ENCODE measurements around the gene BICD2.

BICD2 gene

DNA sequence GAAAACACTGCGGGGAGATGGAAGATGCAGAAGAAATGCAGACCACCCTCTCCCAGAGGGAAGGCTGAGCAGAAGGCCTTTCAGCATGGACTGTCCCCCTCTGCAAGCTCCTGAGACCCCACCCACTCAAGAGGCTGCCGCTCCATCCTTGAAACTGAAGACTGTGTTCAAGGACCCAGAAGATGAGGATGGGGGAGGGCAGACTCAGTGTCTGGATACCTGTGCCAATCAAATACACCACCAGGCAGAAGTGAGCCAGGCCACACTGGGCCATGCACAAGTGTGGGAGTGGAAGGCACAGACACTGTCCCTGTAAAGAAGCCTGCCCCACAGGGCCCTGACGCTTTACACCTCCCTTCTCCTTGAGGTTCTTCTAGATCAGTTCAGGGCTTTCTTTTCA is 54.7 kb downstream of the BICD2 start:
- no peak overlapping the region for H3K4me3 ChIP-seq (ENCODE audit: low read depth, low read length)
- TF ChIP-seq, protein P1, sequence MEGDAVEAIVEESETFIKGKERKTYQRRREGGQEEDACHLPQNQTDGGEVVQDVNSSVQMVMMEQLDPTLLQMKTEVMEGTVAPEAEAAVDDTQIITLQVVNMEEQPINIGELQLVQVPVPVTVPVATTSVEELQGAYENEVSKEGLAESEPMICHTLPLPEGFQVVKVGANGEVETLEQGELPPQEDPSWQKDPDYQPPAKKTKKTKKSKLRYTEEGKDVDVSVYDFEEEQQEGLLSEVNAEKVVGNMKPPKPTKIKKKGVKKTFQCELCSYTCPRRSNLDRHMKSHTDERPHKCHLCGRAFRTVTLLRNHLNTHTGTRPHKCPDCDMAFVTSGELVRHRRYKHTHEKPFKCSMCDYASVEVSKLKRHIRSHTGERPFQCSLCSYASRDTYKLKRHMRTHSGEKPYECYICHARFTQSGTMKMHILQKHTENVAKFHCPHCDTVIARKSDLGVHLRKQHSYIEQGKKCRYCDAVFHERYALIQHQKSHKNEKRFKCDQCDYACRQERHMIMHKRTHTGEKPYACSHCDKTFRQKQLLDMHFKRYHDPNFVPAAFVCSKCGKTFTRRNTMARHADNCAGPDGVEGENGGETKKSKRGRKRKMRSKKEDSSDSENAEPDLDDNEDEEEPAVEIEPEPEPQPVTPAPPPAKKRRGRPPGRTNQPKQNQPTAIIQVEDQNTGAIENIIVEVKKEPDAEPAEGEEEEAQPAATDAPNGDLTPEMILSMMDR (IDR thresholded peaks at IDR 0.05; ENCODE audit: insufficient read depth, low read depth, low read length, missing control alignments): no peak
- DNase-seq (ENCODE audit: low read depth): no peak

DNA sequence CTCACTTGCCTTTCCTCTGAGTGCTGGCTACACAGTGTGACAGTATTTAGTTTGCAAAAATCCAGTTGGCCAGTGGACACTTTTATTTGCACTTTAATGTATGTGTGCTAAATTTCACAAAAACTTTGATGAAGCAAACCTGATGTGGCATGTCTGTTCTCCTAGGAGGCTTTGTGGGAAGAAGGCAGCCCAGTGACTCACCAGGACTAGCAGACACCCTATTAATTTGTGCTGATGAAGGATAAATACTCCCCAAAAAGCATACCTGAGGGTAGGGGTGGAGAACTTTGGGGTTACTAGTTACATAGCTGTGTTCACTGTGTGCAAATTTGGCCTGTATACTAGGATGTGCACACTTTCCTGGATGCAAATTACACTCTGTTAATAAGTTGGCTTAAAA is 55.4 kb downstream of the BICD2 start:
- no peak for DNase-seq (ENCODE audit: low read depth)
- H3K4me3 ChIP-seq (ENCODE audit: low read depth, low read length): no peak overlapping the region
- TF ChIP-seq, protein P1 (IDR thresholded peaks at IDR 0.05; ENCODE audit: insufficient read depth, low read depth, low read length, missing control alignments): no peak

DNA sequence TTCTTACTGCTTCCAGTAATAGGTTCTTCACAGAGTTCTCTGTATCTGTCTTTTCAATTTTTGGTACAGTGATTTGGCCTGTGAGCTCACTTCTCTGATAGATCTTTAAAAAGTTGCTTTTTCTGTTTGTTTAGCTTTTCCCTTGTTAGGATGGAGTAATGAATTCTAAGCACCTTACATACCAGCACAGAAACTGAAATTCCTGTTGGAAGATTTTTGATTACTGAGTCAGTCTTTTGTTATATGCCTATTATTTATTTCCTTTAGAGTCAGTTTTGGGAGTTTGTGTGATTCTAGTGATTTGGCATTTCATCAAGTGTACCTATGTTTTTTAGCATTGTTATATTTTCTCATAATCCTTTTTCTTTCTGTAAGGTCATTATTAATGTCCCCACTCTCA is 57.1 kb downstream of the BICD2 start:
- no peak for DNase-seq (ENCODE audit: low read depth)
- TF ChIP-seq, protein P1 (IDR thresholded peaks at IDR 0.05; ENCODE audit: insufficient read depth, low read depth, low read length, missing control alignments): no peak
- no peak overlapping the region for H3K4me3 ChIP-seq (ENCODE audit: low read depth, low read length)

DNA sequence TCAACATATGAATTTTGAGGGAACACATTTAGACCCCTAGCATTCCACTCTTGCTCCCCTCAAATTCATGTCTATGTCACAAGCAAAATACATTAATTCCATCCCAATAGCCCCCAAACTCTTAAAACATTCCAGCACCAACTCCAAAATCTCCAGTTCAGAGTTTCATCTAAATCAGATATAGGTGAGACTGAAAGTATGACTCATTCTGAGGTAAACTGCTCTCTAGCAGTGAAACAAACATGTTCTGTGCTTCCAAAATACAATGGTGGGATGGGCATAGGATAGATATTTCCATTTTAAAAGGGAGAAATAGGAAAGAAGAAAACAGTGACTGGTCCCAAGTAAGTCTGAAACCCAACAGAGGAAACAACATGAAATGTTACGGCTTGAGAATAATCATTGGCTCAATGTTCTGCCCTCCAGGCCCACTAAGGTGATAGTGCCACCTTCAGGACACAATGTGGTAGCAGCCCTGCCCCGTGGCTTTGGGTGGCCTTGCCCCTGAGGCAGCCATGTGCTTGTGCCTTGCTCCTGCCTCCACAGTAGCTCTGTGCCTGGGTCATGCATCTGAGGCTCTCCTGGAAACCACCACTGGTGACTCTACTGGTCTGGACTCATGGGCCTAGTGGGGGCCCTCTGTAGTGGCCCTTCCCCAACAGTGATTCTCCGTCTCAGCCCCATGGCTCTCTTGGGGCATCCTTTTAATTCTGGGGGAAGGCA is 58.3 kb downstream of the BICD2 start:
- TF ChIP-seq, protein P1 (IDR thresholded peaks at IDR 0.05; ENCODE audit: insufficient read depth, low read depth, low read length, missing control alignments): peak; percentile 62
- DNase-seq (ENCODE audit: low read depth): peak; percentile 62
- no peak overlapping the region for H3K4me3 ChIP-seq (ENCODE audit: low read depth, low read length)

DNA sequence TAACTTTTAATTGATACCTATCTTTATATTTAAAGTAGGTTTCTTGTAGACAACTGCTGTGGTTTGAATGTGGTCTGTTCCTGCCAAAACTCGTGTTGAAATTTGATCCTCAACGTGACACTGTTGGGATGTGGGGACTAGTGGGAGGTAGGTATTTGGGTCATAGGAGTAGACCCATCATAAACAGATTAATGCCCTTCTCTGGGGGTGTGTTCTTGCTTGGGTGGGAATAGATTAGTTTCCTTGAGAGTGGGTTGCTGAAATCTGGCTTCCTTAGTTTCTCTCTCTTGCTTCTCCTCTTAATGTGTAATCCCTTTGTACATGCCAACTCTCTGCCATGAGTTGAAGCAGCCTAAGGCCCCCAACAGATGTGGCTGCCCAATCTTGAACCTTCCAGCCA is 60.1 kb downstream of the BICD2 start:
- no peak for DNase-seq (ENCODE audit: low read depth)
- H3K4me3 ChIP-seq (ENCODE audit: low read depth, low read length): no peak overlapping the region
- TF ChIP-seq, protein P1 (IDR thresholded peaks at IDR 0.05; ENCODE audit: insufficient read depth, low read depth, low read length, missing control alignments): no peak

DNA sequence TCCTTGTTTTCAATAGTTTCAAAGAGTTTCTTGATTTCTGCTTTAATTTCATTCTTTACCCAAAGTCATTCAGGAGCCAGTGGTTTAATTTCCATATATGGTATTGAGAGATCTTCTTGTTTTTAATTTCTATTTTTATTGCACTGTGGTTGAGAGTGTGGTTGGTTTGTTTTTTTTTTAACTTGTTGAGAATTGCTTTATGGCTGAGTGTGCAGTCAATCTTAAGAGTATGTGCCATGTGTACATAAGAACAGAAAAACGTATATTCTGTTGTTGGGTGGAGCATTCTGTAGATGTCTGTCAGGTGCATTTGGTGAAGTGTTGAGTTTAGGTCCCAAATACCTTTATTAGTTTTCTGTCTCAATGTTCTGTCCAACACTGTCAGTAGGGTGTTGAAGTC is 68.0 kb downstream of the BICD2 start:
- TF ChIP-seq, protein P1 (IDR thresholded peaks at IDR 0.05; ENCODE audit: insufficient read depth, low read depth, low read length, missing control alignments): no peak
- H3K4me3 ChIP-seq (ENCODE audit: low read depth, low read length): no peak overlapping the region
- DNase-seq (ENCODE audit: low read depth): no peak

DNA sequence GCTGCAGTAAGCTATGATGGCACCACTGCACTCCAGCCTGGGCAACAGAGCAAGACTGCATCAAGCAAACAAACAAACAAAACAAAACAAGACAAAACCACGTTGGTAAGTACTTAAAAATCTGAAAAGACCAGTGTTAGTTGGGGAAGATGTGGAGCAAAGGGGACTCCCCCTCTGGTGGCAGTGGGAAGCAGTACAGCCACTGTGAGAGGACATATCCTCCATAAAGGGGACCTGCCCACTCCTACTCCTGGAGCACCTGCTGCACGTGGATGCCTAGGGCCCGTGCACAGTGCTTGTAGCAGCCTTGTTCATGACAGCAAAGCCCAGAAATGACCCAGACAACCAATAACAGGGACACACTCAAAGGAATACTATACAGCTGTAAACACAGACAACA is 77.7 kb downstream of the BICD2 start:
- no peak overlapping the region for H3K4me3 ChIP-seq (ENCODE audit: low read depth, low read length)
- DNase-seq (ENCODE audit: low read depth): no peak
- TF ChIP-seq, protein P1 (IDR thresholded peaks at IDR 0.05; ENCODE audit: insufficient read depth, low read depth, low read length, missing control alignments): no peak

Data from GM12865 (cell line).